Epithelial cell of proximal tubule (primary cell): ENCODE results near the gene CHD9NB. TPM values are rescaled to one million over a fixed set of nuclear protein-coding genes. Genes with fewer than 3 reads are reported as not detected.
"Not testable (repeated sequence)": the region's sequence is repeated elsewhere in the genome, so short reads cannot be mapped to it uniquely, and the experiment has no call there.

Source experiments
- DNase-seq: peaks from one replicate; pipeline ENCODE4 v3.0.0-alpha.2; 2011; ENCODE audit warnings: low read depth
- H3K4me3 ChIP-seq: 2 replicates; pipeline ENCODE4 v1.5.1; 2011; ENCODE audit warnings: low read depth, mild to moderate bottlenecking, low read length
- total RNA-seq: library from RNA; depleted of rRNA; stranded (reverse); fragments of >200 nt; gene quantifications from 2 replicates; pipeline ENCODE4 v1.2.3, GENCODE V29; 2015
- TF ChIP-seq, protein P1 (sequence below): conservative IDR thresholded peaks from 2 replicates; pipeline ENCODE4 v1.5.1; 2012; ENCODE audit warnings: low read depth, mild to moderate bottlenecking, low read length

The CHD9NB gene
- total RNA-seq, 1 donor from 2014 or later: 1.5 TPM

GRCh38 chr16:53078247-53078646 is 25.6 kb upstream of the CHD9NB start:
- H3K4me3 ChIP-seq: no peak overlapping the region
- TF ChIP-seq, protein P1, sequence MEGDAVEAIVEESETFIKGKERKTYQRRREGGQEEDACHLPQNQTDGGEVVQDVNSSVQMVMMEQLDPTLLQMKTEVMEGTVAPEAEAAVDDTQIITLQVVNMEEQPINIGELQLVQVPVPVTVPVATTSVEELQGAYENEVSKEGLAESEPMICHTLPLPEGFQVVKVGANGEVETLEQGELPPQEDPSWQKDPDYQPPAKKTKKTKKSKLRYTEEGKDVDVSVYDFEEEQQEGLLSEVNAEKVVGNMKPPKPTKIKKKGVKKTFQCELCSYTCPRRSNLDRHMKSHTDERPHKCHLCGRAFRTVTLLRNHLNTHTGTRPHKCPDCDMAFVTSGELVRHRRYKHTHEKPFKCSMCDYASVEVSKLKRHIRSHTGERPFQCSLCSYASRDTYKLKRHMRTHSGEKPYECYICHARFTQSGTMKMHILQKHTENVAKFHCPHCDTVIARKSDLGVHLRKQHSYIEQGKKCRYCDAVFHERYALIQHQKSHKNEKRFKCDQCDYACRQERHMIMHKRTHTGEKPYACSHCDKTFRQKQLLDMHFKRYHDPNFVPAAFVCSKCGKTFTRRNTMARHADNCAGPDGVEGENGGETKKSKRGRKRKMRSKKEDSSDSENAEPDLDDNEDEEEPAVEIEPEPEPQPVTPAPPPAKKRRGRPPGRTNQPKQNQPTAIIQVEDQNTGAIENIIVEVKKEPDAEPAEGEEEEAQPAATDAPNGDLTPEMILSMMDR: no peak
- DNase-seq: no peak

GRCh38 chr16:53075461-53075860 is 22.8 kb upstream of the CHD9NB start:
- not testable (repeated sequence) for DNase-seq, H3K4me3 ChIP-seq

DNA sequence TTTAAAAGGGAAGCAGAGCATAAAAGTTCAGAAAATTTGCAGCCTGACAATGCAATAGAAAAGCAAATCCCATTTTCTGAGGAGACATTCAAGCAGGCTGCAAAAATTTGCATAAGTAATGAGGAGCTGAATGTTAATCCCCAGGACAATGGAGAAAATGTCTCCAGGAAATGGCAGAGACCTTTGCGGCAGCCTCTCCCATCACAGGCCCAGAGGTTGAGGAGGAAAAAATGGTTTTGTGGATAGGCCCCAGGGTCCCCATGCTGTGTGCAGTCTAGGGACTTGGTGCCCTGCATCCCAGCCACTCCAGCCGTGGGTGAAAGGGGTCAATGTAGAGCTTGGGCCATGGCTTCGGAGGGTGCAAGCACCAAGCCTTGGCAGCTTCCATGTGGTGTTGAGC is 21.6 kb upstream of the CHD9NB start:
- DNase-seq, H3K4me3 ChIP-seq: not testable (repeated sequence)

DNA sequence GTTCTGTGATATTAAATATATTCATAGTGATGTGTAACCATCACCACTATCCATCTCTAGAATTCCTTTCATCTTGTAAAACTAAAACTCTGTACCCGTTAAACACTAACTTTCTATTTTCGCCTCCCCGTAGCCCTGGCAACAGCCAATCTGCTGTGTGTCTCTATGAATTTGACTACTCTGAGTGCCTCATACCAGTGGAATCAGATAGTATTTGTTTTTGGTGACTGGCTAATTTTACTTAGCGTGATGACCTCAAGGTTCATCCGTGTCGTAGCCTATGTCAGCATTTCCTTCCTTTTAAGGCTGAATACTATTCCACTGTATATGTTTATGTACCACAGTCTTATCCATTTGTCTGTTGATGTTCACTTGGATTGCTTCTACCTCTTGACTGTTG is 20.3 kb upstream of the CHD9NB start:
- no peak for DNase-seq
- TF ChIP-seq, protein P1: no peak
- no peak overlapping the region for H3K4me3 ChIP-seq

DNA sequence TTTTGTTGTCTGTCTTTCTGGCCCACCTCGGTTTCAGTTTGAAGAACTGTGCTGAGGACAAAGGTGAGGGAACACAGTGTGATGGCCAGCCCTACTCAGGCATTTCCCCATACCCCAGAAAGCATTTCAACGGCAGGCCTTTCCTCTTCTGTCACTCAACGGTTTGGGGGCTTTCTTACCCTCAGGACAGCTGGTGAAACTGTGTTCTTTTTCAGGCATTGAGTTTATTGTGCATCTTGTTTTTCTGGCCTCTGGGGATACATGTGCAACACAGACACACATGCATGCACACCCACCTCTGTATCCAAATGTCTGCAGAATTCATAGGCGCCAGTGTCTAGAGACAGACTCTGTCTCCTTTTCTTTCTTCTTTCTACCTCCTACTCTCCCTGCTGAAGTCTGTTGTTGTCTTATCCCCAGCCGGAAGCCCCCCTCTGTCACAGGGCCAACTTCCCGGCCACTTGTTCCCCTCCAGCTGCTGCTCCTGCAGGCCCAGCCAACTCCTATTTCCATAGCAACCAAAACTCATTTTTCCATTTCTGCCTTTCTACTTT is 19.1 kb upstream of the CHD9NB start:
- DNase-seq: no peak
- TF ChIP-seq, protein P1: no peak
- no peak overlapping the region for H3K4me3 ChIP-seq

DNA sequence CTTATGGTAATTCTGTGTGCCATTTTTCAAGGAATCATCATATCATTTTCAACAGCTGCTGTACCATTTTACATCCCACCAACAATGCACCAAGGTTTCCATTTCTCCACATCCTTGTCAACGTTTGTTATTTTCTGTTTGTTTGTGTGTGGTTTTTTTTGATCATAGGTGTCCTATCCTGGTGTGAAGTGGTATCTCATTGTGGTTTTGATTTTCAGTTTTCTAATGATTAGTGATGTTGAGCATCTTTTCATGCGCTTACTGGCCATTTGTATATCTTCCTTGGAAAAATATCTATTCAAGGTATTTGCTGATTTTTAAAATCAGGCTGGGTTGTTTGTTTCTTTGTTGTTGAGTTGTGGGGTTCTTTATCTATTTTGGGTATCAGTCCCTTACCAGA is 17.1 kb upstream of the CHD9NB start:
- DNase-seq: no peak
- TF ChIP-seq, protein P1: no peak
- H3K4me3 ChIP-seq: no peak overlapping the region

DNA sequence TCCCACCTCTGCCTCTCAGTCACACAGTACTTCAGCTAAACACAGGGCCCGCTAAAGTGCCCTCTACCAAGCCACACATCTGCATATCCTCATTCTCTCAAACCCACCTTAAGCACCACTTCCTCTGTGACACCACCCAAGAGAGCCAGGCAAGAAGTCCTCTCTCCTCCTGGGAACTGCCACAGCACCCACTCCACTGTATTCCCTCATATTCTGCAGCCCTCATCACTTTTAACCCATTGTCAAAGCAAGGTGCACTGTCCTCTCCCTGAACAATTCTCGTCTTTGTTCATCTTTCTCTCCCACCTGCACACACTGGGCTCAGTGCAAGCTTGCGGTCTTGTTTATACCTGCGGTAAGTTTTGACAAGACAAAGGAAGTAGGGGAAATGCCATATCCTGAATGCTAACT is 15.7 kb upstream of the CHD9NB start:
- DNase-seq: no peak
- no peak overlapping the region for H3K4me3 ChIP-seq
- TF ChIP-seq, protein P1: no peak

GRCh38 chr16:53067675-53068074 is 15.0 kb upstream of the CHD9NB start:
- TF ChIP-seq, protein P1: no peak
- DNase-seq: no peak
- no peak overlapping the region for H3K4me3 ChIP-seq
